Sigmoid colon (tissue), 3 donors: ENCODE data around the gene FBXL13.

ENCODE experiments used
- CTCF ChIP-seq, 4 experiments: fragments of 450-650 bp in 3 of 4; fragments of 200-600 bp in 1 of 4; IDR thresholded peaks; one replicate each; pipeline ENCODE4 v1.5.1; 2016 to 2019; ENCODE audit warnings: antibody characterized with exemption in 4 of 4, mild to moderate bottlenecking in 3 of 4, moderate library complexity in 2 of 4
- POLR2A ChIP-seq, 2 donors: fragments of 450-650 bp; IDR thresholded peaks; one replicate each; pipeline ENCODE4 v1.6.1; 2016; ENCODE audit warnings: antibody characterized with exemption in 2 of 2, mild to moderate bottlenecking in 2 of 2, moderate library complexity in 2 of 2

GRCh38 chr7:102834466-102834865 is 240.1 kb downstream of the FBXL13 start:
- TF ChIP-seq POLR2A (IDR thresholded peaks at IDR 0.05): no peak
- TF ChIP-seq CTCF (IDR thresholded peaks at IDR 0.05): no peak
